ENCODE measurements around the gene PTGES3L. TPM values are rescaled to one million over a fixed set of nuclear protein-coding genes. Genes with fewer than 3 reads are reported as not detected.

PTGES3L gene
- total and polyA plus RNA-seq, 2 of the 13 experiments (the other 11 are each of a cell fraction or from before 2014, with no cell fraction given) = 1.2 to 2.9 TPM

- TF ChIP-seq ZBTB2 (CRISPR knock-in tag; IDR thresholded peaks at IDR 0.05; ENCODE audit: low read depth) (peak; percentile 58), FOXP4 (CRISPR knock-in tag; IDR thresholded peaks at IDR 0.05) (peak; percentile 12; the same call in 1 of the 2 replicates), ZHX2 (IDR thresholded peaks at IDR 0.05; ENCODE audit: low read depth) (peak; percentile 92), ZHX2 (CRISPR knock-in tag; IDR thresholded peaks at IDR 0.05; ENCODE audit: borderline replicate concordance) (no peak), RARG (CRISPR knock-in tag; IDR thresholded peaks at IDR 0.05; ENCODE audit: low read depth) (no peak), ZGPAT (CRISPR knock-in tag; IDR thresholded peaks at IDR 0.05) (peak; percentile 56)
Observed at GRCh38 chr17:42980274-42980765, 440 bp upstream of the PTGES3L start, which contains the start of gene RUNDC1 (continued).

Measured in HepG2 (cell line).